ENCODE measurements around the gene SFT2D3. TPM values are rescaled to one million over a fixed set of nuclear protein-coding genes. Genes with fewer than 3 reads are reported as not detected.

SFT2D3 gene
- polyA plus RNA-seq, 1 experiment, result 3.5 TPM

DNA sequence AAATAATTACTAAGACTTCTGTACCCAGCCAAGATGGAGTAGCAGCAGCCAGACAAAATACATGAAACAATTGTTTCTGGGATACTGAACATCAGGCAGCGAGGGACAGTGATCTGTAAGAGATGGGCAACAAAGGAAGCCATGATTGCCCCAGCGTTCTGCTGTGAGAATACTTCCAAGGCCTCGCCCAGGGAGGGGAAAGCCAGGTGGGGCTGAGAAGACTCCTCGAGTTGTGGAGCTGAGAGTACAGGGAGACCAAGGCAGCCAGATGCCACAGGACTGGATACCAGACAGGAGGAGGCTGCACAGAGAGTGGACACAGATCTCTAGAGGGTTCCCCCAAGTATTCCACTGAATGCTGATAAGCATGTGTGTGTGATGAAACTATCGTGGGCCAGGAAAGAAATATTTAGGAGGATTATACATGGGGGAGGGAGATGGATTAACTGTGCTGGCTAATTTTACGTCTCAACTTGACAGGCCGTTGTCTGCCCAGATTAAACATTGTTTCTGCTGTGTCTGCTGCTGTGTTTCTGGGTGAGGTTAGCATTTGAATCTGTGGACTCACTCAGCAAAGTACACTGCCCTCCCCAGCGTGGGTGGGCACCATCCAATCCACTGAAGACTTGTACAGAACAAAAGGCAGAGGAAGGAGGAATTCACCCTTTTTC is 15.8 kb upstream of the SFT2D3 start:
- H3K36me3 ChIP-seq (ENCODE audit: control insufficient read depth, insufficient read depth, low read length), result no peaks in the 10 kb centered on the region
- ChIA-PET POLR2A (interaction anchor here (0.6 kb wide), 1 partner anchor 10 kb away, joined by 3 read pairs; no protein-coding TSS in a partner anchor), CTCF (interaction anchor here (0.9 kb wide), 1 partner anchor 35 kb away, joined by 3 read pairs; no protein-coding TSS in a partner anchor)
- H3K4me3 ChIP-seq (ENCODE audit: low read depth, low read length), result no peak overlapping the region
- TF ChIP-seq, protein P1, sequence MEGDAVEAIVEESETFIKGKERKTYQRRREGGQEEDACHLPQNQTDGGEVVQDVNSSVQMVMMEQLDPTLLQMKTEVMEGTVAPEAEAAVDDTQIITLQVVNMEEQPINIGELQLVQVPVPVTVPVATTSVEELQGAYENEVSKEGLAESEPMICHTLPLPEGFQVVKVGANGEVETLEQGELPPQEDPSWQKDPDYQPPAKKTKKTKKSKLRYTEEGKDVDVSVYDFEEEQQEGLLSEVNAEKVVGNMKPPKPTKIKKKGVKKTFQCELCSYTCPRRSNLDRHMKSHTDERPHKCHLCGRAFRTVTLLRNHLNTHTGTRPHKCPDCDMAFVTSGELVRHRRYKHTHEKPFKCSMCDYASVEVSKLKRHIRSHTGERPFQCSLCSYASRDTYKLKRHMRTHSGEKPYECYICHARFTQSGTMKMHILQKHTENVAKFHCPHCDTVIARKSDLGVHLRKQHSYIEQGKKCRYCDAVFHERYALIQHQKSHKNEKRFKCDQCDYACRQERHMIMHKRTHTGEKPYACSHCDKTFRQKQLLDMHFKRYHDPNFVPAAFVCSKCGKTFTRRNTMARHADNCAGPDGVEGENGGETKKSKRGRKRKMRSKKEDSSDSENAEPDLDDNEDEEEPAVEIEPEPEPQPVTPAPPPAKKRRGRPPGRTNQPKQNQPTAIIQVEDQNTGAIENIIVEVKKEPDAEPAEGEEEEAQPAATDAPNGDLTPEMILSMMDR (IDR thresholded peaks at IDR 0.05; ENCODE audit: insufficient read depth, low read depth, low read length), result no peak
- H3K27me3 ChIP-seq (ENCODE audit: control insufficient read depth, insufficient read depth, low read length), result no peaks in the 10 kb centered on the region; the same call in 1 of the 2 replicates
- DNase-seq (ENCODE audit: low read depth), result no peak

DNA sequence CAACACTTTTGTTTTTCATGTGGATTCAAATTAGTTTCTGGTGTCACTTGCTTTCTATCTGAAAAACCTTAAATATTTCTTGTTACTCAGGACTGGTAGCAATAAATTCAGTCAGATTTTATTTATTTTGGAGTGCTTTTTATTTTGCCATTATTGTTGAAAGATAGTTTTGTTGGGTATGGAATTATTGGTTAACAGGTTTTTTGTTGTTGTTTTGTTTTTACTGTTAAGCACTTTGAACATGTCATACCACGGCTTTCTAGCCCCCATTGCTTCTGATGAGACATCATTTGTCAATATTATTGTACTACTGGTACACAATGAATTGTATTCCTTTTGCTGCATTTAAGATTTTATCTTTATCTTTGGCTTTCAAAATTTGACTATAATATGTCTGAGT is 12.9 kb upstream of the SFT2D3 start:
- POLR2A ChIA-PET, result no interaction called here
- Histone ChIP-seq H3K27me3 (ENCODE audit: control insufficient read depth, insufficient read depth, low read length) (no peaks in the 10 kb centered on the region; the same call in 1 of the 2 replicates), H3K4me3 (ENCODE audit: low read depth, low read length) (no peak overlapping the region), H3K36me3 (ENCODE audit: control insufficient read depth, insufficient read depth, low read length) (no peaks in the 10 kb centered on the region)
- CTCF ChIA-PET, result no interaction called here
- no peak for DNase-seq (ENCODE audit: low read depth)
- TF ChIP-seq, protein P1 (IDR thresholded peaks at IDR 0.05; ENCODE audit: insufficient read depth, low read depth, low read length), result no peak

DNA sequence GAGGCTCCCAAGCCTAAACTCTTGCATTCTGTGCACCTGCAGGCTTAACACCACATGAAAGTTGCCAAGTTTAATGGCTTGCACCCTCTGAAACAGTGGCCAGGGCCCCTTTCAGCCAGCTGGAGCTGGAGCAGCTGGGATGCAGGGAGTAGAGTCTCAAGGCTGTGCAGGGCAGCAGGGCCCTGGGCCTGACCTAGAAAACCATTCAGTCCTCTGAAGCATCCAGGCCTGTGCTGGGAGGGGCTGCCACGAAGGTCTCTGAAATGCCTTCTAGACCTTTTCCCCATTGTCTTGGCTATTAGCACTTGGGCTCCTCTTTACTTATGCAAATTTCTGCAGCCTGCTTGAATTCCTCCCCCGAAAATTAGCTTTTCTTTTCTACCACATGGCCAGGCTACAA is 10.6 kb upstream of the SFT2D3 start:
- TF ChIP-seq, protein P1 (IDR thresholded peaks at IDR 0.05; ENCODE audit: insufficient read depth, low read depth, low read length), result no peak
- ChIA-PET CTCF (no interaction called here), POLR2A (no interaction called here)
- no peak for DNase-seq (ENCODE audit: low read depth)
- no peak overlapping the region for H3K4me3 ChIP-seq (ENCODE audit: low read depth, low read length)
- no peaks in the 10 kb centered on the region for H3K36me3 ChIP-seq (ENCODE audit: control insufficient read depth, insufficient read depth, low read length)
- no peaks in the 10 kb centered on the region for H3K27me3 ChIP-seq (ENCODE audit: control insufficient read depth, insufficient read depth, low read length)

DNA sequence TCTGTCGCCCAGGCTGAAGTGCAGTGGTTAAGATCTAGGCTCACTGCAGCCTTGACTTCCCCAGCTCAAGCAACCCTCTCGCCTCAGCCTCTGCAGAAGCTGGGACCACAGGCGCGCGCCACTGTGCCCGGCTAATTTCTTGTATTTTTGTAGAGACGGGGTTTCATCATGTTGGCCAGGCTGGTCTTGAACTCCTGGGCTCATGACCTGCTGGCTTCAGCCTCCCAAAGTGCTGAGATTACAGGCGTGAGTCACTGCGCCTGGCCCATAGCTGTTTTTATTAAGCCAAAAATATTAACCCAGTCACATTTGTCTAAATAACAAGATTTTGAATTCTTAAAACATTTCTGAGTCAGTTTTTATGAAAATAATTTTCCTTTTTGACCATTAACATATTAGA is 6.3 kb upstream of the SFT2D3 start:
- no peak for DNase-seq (ENCODE audit: low read depth)
- H3K27me3 ChIP-seq (ENCODE audit: control insufficient read depth, insufficient read depth, low read length), result no peaks in the 10 kb centered on the region
- CTCF ChIA-PET, result interaction anchor here (1.7 to 4.4 kb wide), 3 partner anchors 13 to 104 kb away, joined by 4 to 23 read pairs (median 12); no protein-coding TSS in a partner anchor
- POLR2A ChIA-PET, result no interaction called here
- TF ChIP-seq, protein P1 (IDR thresholded peaks at IDR 0.05; ENCODE audit: insufficient read depth, low read depth, low read length), result no peak
- no peaks in the 10 kb centered on the region for H3K36me3 ChIP-seq (ENCODE audit: control insufficient read depth, insufficient read depth, low read length)
- H3K4me3 ChIP-seq (ENCODE audit: low read depth, low read length), result no peak overlapping the region

DNA sequence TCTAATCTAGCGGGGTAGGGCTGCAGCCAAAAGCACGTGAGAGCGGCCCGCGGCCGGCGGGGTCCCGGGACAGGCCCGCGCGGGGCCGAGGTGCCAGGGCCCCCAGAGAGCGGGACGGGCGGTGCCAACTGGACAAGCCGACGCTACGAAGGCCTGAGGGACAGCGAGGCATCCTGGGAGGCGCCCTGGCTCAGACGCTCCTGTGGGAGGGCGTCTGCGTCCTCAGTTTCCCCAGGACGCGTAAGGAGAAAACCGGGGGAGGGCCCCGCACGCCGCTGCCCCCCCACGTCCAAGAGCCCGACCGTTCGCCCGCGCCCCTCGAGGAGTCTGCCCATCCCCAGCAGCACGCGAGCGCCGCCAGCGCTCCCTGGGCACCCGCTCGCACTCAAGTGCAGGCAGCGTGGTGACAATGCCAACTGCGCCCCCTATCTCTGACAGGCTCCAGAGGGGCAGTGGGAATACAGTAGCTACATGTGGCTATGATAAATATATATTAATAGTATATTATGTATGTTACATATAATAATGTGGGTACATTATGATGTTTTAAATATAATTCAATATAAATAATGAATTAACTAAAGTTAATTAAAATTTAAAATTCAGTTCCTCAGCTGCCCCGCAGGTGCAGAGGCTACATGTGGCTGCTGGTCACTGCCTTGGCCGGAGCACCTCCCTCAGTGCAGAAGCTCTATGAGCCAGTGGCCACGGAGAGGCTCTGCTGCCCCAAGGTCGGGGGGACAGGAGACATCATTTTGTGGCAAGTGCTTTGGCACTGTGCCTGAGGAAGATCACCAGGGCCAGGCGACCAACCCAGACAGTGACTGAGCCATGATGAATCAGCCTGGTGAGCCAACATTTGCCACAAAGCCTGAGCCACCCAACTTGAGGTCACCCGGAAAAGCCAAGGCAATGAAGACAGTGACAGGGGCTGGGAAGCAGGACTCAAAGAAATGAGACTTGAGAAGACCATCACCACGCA is 5.5 kb upstream of the SFT2D3 start:
- ChIA-PET CTCF (interaction anchor here (0.6 to 4.4 kb wide), 14 partner anchors 9 to 189 kb away, joined by 3 to 23 read pairs (median 4); no protein-coding TSS in a partner anchor), POLR2A (no interaction called here)
- TF ChIP-seq, protein P1 (IDR thresholded peaks at IDR 0.05; ENCODE audit: insufficient read depth, low read depth, low read length), result peak; percentile 65
- no peak for DNase-seq (ENCODE audit: low read depth)
- H3K4me3 ChIP-seq (ENCODE audit: low read depth, low read length), result peak overlapping the region; percentile 29
- H3K27me3 ChIP-seq (ENCODE audit: control insufficient read depth, insufficient read depth, low read length), result no peaks in the 10 kb centered on the region
- H3K36me3 ChIP-seq (ENCODE audit: control insufficient read depth, insufficient read depth, low read length), result no peaks in the 10 kb centered on the region

Measured in BJ (cell line).